Amygdala (tissue), 56 donors: Measurements from ENCODE around the gene ARMC9.
"Not testable (repeated sequence)": the region's sequence is repeated elsewhere in the genome, so short reads cannot be mapped to it uniquely, and the experiment has no call there.

Source experiments
- DNase-seq, 56 donors: peaks; one replicate each; lab custom pipeline; 2025; lab: John Stamatoyannopoulos, UW

ARMC9 gene

DNA sequence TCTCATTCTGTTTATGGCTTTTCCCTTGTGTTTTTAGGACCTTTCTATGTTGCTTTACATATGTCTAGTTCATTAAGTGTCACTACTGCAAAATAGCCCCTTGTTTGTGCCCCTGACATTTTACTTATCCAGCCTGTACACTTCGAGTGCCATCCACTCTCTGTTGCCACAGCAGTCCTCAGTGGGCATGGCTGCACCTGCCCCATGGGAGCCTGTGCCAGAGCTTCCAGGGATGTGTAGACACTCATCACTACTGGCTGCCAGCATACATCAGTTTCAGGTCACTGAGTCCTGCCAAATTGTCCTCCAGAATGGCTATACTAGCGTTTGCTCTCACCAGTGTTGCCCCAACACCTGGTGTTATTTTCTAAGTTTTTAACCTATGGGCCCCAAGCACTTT is 80.4 kb downstream of the ARMC9 start:
- no peak for DNase-seq

DNA sequence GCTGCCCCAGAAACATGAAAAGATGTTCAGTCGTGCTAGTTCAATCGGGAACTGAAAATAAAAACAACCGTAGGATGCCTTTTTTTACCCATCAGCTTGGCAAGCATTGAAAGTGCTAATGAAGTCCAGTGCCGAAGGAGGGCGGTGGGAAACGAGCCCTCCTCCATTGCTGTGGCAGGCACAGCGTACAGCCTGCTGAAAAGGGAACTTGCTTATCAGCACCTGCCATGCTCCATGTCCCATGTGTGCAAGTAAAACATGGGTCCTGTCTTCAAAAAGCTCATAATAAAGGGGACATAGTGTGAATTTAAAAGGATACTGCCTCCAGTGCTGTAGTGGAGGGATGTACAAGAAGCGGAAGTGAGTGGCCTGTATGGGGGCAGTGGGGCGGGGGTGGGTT is 82.4 kb downstream of the ARMC9 start:
- DNase-seq: no peak

DNA sequence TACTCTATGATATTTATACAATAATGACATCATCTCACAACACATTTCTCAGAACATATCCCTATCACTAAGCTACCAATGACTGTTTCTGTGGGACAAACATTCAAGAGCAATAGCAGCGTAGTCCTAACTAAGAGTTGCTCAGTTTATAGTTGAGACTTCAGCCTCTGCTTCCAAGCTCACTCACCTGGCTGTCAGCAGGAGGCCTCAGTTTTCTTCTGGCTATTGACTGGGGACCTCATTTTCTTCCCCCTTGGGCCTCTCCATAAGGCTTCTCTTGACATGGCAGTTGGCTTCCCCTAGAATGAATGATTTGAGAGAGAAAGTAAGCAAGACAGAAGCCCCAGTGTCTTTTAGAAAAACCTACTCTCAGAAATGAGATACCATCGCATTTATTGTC is 85.9 kb downstream of the ARMC9 start:
- DNase-seq: no peak

- DNase-seq: no peak
These were observed 88.5 kb downstream of the ARMC9 start for GRCh38 chr2:231286964-231287363.

DNA sequence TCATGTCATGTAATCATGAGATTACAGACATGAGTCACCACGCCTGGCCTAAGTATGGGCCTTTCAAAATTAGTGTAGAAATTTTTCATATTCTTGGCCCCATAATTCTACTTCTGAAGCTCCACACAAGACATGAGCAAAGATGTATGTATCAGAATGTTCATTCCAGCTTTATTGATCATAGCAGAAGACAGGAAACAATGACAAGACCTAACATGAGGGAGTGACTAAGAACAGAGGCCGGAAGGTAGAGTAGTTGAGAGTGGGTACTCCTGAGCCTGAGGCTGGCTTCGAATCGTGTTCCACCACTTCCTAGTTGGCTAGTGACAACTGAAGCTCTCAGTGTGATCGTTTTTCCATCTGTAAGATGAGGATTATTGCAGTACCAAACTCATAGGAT is 89.3 kb downstream of the ARMC9 start:
- no peak for DNase-seq

DNA sequence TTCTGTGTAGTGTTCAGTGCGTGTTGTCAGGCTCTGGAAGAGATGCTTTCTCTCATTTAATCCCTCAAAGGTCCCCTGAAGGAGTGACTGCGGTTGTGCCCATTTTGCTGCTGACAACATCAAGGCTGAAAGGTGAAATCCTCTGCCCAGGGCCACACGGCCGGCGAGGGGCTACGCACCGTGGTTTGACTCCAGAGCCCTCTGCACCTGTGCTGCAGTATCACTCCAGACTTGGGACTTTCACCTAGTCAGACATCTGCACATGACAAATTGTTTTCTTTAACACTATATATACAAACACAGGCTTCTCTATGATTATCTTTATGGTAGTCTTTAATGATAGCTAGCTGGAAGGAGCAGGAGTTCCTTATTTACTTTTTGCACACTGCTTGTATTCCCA is 90.2 kb downstream of the ARMC9 start:
- DNase-seq: no peak

DNA sequence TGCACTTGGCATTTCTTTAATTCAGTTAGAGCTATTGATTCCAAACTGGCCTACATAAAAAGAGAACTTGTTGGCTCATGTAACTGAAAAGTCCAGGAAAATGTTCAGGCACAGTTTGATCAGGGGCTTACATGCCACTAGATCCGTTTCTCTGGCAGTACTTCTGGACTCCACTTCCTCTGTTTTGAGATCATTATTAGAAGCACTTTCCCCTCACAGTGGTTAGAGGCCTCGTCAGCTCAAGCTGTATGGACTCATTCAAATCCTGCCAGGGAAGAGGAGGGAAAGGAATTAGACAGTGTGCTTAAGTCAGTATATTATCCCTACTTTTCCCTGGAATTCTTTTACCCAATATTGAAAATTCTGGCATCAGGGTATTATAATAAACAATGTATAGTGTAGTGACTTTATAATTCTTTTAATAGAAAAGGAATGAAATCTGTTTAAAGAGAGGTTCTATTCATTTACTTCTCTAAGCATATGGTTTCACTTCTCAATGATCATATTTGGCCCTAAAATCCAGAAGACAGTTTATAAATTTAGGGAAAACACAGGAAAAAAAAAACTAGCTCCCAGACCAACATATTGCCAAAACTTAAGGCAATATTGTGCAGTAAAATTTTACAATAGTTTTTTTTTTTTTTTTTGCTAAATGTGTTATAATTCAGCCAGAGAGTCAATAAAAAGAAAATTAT is 92.0 kb downstream of the ARMC9 start:
- DNase-seq: no peak

DNA sequence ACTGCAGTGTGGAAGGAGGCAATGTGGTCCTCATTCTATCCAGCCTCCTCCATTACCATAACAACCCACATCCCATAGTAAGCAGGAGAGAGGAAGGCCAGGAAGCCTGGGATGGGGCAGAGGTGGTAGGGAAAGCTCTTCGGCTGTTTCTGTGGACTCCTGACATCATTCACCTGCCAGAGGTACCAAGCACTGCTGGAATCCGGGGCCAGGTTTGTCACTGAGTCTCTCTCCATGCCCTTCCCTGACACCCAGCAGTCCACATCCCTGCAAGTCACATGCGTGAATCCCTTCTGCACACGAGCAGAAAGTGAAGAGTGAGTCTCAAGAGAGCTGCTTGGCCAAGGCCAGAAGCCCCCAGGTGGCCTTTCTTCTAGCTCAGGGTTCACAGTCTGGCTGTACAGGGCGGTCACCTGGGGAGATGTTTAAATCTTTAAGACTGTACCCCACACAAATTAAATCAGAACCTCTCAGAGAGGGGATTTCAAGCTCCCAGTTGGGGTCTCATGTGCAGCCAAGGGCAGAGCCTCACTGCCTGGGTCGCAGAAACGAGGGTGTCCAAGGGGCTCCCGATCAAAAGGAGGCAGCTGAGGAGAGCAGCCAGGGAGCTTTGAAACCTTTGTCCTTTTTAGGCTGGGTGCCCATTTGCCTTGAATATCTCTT is 94.2 kb downstream of the ARMC9 start:
- no peak for DNase-seq

GRCh38 chr2:231293163-231293562 is 94.7 kb downstream of the ARMC9 start:
- no peak for DNase-seq

- no peak for DNase-seq
These were observed 95.7 kb downstream of the ARMC9 start for GRCh38 chr2:231294116-231294515.

GRCh38 chr2:231294571-231295362 is 96.3 kb downstream of the ARMC9 start:
- DNase-seq: no peak

DNA sequence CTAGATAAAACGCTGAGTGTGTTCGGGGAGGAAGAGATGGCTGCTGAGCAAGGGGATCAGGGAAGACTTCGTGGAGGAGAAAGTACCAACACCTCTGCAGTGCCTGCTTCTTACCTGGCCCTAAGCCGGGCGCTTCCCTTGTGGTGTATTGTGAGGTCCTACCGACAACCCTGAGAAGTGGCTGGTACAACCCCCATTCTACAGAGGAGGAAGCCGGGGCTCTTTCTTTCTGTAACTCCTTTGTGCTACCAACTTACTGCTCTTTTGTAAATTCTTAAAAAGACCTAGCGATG is 96.9 kb downstream of the ARMC9 start:
- no peak for DNase-seq

- no peak for DNase-seq
These were observed 98.1 kb downstream of the ARMC9 start for GRCh38 chr2:231296401-231296974.

- DNase-seq: peak in 51 of 56 donors; percentile 9 to 80 (median 40)
These were observed 98.9 kb downstream of the ARMC9 start for GRCh38 chr2:231297108-231297908.

GRCh38 chr2:231298091-231298490 is 99.7 kb downstream of the ARMC9 start:
- DNase-seq: no peak

GRCh38 chr2:231299267-231299666 is 100.8 kb downstream of the ARMC9 start:
- peak in 2 of 56 donors; percentile 10 to 45 for DNase-seq

DNA sequence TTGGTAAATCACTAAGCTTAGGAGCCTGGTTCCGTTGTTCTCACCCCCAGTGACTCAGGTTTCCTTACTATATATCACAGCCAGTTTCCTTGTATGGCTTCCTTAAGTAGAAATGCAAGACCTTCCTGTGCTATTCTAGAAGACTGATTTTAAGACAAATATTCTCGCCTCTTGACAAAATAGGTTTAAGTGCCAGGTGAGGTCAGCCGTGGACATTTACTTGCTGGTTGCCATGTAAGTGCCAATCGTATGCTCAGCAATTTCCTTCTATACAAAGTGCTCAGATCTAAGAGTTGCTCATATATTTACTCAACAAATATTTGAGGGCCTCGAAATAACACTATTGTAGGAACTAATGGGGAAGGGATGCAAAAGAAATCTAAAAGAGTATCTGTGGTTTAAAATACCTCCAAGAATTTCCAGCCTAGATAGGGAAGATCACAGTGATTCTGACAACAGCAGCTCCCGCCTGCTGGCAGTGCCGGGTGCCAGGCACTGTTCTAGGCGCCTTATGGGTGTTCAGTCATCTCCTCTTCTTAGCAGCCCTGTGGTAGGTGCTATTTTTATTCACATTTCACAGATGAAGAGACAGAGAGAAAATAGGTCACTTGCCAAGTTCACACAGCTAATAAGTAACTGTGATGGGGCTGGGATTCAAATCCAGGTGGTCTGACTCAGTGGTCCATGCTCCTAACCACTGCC is 101.7 kb downstream of the ARMC9 start:
- no peak for DNase-seq

GRCh38 chr2:231300722-231301076 is 102.3 kb downstream of the ARMC9 start:
- no peak for DNase-seq

- DNase-seq: not testable (repeated sequence)
These were observed 105.8 kb downstream of the ARMC9 start for GRCh38 chr2:231304259-231304658.

GRCh38 chr2:231305221-231305620 is 106.8 kb downstream of the ARMC9 start:
- no peak for DNase-seq
